ENCODE data around the gene PIP5KL1.

Gene PIP5KL1

GRCh38 chr9:127923771-127924170, 6.8 kb downstream of the PIP5KL1 start:
- no peaks in the 10 kb centered on the region for H3K9me3 Mint-ChIP-seq
- H3K36me3 Mint-ChIP-seq: no peaks in the 10 kb centered on the region
- ATAC-seq (ENCODE audit: low read depth) (no peak), DNase-seq (ENCODE audit: low spot score in 2 of 2) (no peak)
- peaks cover 17% of the 10 kb centered on the region for H3K4me1 Mint-ChIP-seq
- no peak overlapping the region for H3K27ac Mint-ChIP-seq
- H3K27me3 Mint-ChIP-seq: peaks cover 3% of the 10 kb centered on the region
- H3K4me3 Mint-ChIP-seq: no peak overlapping the region

- Mint-ChIP-seq H3K27ac (no peak overlapping the region), H3K4me3 (no peak overlapping the region), H3K27me3 (peaks cover 3% of the 10 kb centered on the region), H3K9me3 (no peaks in the 10 kb centered on the region), H3K36me3 (no peaks in the 10 kb centered on the region), H3K4me1 (peaks cover 24% of the 10 kb centered on the region)
- DNase-seq (ENCODE audit: low spot score in 2 of 2): no peak
- ATAC-seq (ENCODE audit: low read depth): no peak
Observed at GRCh38 chr9:127923046-127923445, 7.5 kb downstream of the PIP5KL1 start.

GRCh38 chr9:127921557-127922120, 8.9 kb downstream of the PIP5KL1 start:
- Mint-ChIP-seq H3K36me3 (no peaks in the 10 kb centered on the region), H3K27ac (no peak overlapping the region), H3K4me1 (peaks cover 29% of the 10 kb centered on the region), H3K9me3 (no peaks in the 10 kb centered on the region), H3K27me3 (peaks cover 3% of the 10 kb centered on the region), H3K4me3 (peak overlapping the region; percentile 39)
- peak; percentile 82 to 92 for DNase-seq (ENCODE audit: low spot score in 2 of 2)
- ATAC-seq (ENCODE audit: low read depth): peak; percentile 13

GRCh38 chr9:127920794-127921193, 9.8 kb downstream of the PIP5KL1 start:
- no peak for DNase-seq (ENCODE audit: low spot score in 2 of 2)
- Mint-ChIP-seq H3K4me1 (peaks cover 31% of the 10 kb centered on the region), H3K27ac (peak overlapping the region; percentile 79), H3K9me3 (no peaks in the 10 kb centered on the region), H3K36me3 (no peaks in the 10 kb centered on the region), H3K4me3 (no peak overlapping the region), H3K27me3 (peaks cover 3% of the 10 kb centered on the region)
- ATAC-seq (ENCODE audit: low read depth): no peak

- Mint-ChIP-seq H3K9me3 (no peaks in the 10 kb centered on the region), H3K27me3 (no peaks in the 10 kb centered on the region), H3K27ac (no peak overlapping the region), H3K36me3 (peaks cover 2% of the 10 kb centered on the region), H3K4me3 (no peak overlapping the region), H3K4me1 (peaks cover 37% of the 10 kb centered on the region)
- ATAC-seq (ENCODE audit: low read depth) (no peak), DNase-seq (ENCODE audit: low spot score in 2 of 2) (no peak)
Observed at GRCh38 chr9:127919253-127919815, 11.2 kb downstream of the PIP5KL1 start.

- peak overlapping the region; percentile 88 for H3K27ac Mint-ChIP-seq
- H3K9me3 Mint-ChIP-seq: no peaks in the 10 kb centered on the region
- no peaks in the 10 kb centered on the region for H3K27me3 Mint-ChIP-seq
- peaks cover 3% of the 10 kb centered on the region for H3K36me3 Mint-ChIP-seq
- H3K4me3 Mint-ChIP-seq: peak overlapping the region; percentile 57
- ATAC-seq (ENCODE audit: low read depth) (no peak), DNase-seq (ENCODE audit: low spot score in 2 of 2) (no peak)
- peaks cover 39% of the 10 kb centered on the region for H3K4me1 Mint-ChIP-seq
Observed at GRCh38 chr9:127918183-127919107, 12.1 kb downstream of the PIP5KL1 start.

GRCh38 chr9:127917603-127918002, 13.0 kb downstream of the PIP5KL1 start:
- Mint-ChIP-seq H3K4me3 (peak overlapping the region; percentile 85), H3K4me1 (peaks cover 43% of the 10 kb centered on the region), H3K9me3 (no peaks in the 10 kb centered on the region), H3K36me3 (peaks cover 8% of the 10 kb centered on the region), H3K27ac (peak overlapping the region; percentile 88), H3K27me3 (no peaks in the 10 kb centered on the region)
- peak; percentile 67 to 71 for DNase-seq (ENCODE audit: low spot score in 2 of 2)
- peak; percentile 50 for ATAC-seq (ENCODE audit: low read depth)

- H3K4me3 Mint-ChIP-seq: peak within 1 kb of the TSS; percentile 91
- H3K27ac Mint-ChIP-seq: peak within 1 kb of the TSS; percentile 88
- peaks cover 44% of the 10 kb centered on the region for H3K4me1 Mint-ChIP-seq
- peaks cover 11% of the 10 kb centered on the region for H3K36me3 Mint-ChIP-seq
- H3K27me3 Mint-ChIP-seq: no peaks in the 10 kb centered on the region
- DNase-seq (ENCODE audit: low spot score in 2 of 2): peak; percentile 90 to 93
- H3K9me3 Mint-ChIP-seq: no peaks in the 10 kb centered on the region
- ATAC-seq (ENCODE audit: low read depth): peak; percentile 79
Observed at GRCh38 chr9:127916720-127917581, 13.6 kb downstream of the PIP5KL1 start, which contains the start of gene ST6GALNAC4. Gene ST6GALNAC4 (minus strand): TSS chr9:127917041. CDS start chr9:127916419, 622 bp downstream.

- H3K4me1 Mint-ChIP-seq: peaks cover 42% of the 10 kb centered on the region
- peak; percentile 67 to 77 for DNase-seq (ENCODE audit: low spot score in 2 of 2)
Observed at GRCh38 chr9:127915801-127916719, 14.5 kb downstream of the PIP5KL1 start.

GRCh38 chr9:127915325-127915752, 15.2 kb downstream of the PIP5KL1 start:
- Mint-ChIP-seq H3K27me3 (no peaks in the 10 kb centered on the region), H3K27ac (peak overlapping the region; percentile 88), H3K4me3 (peak overlapping the region; percentile 91), H3K4me1 (peaks cover 43% of the 10 kb centered on the region), H3K9me3 (no peaks in the 10 kb centered on the region), H3K36me3 (peaks cover 19% of the 10 kb centered on the region)
- ATAC-seq (ENCODE audit: low read depth) (no peak), DNase-seq (ENCODE audit: low spot score in 2 of 2) (peak in 1 of 2 donors; percentile 49)

More at GRCh38 chr9:127915801-127916719, 14.5 kb downstream of the PIP5KL1 start:
- Mint-ChIP-seq H3K4me3 (peak overlapping the region; percentile 91), H3K9me3 (no peaks in the 10 kb centered on the region), H3K27me3 (no peaks in the 10 kb centered on the region), H3K27ac (peak overlapping the region; percentile 88), H3K36me3 (peaks cover 14% of the 10 kb centered on the region)
- peak; percentile 57 for ATAC-seq (ENCODE audit: low read depth)

GRCh38 chr9:127913682-127914081, 16.9 kb downstream of the PIP5KL1 start:
- no peak for DNase-seq (ENCODE audit: low spot score in 2 of 2)
- Mint-ChIP-seq H3K9me3 (no peaks in the 10 kb centered on the region), H3K27ac (no peak overlapping the region), H3K4me3 (no peak overlapping the region), H3K27me3 (no peaks in the 10 kb centered on the region), H3K36me3 (peaks cover 20% of the 10 kb centered on the region), H3K4me1 (peaks cover 35% of the 10 kb centered on the region)
- no peak for ATAC-seq (ENCODE audit: low read depth)

- H3K4me1 Mint-ChIP-seq: peaks cover 28% of the 10 kb centered on the region
- no peak for DNase-seq (ENCODE audit: low spot score in 2 of 2)
Observed at GRCh38 chr9:127912882-127913281, 17.7 kb downstream of the PIP5KL1 start.

More at GRCh38 chr9:127912882-127913281, 17.7 kb downstream of the PIP5KL1 start:
- H3K27ac Mint-ChIP-seq: peak overlapping the region; percentile 78
- no peaks in the 10 kb centered on the region for H3K9me3 Mint-ChIP-seq
- H3K4me3 Mint-ChIP-seq: no peak overlapping the region
- ATAC-seq (ENCODE audit: low read depth): no peak
- H3K27me3 Mint-ChIP-seq: no peaks in the 10 kb centered on the region
- H3K36me3 Mint-ChIP-seq: peaks cover 22% of the 10 kb centered on the region
